Keratinocyte (primary cell): Measurements from ENCODE around the gene ZNF407. TPM values are rescaled to one million over a fixed set of nuclear protein-coding genes. Genes with fewer than 3 reads are reported as not detected.

Experiments used
- DNase-seq: peaks from one replicate; pipeline ENCODE4 v3.0.0-alpha.2; 2011; ENCODE audit warnings: low read depth, missing footprints, low spot score
- FAIRE-seq: peaks from 2 replicates; lab custom pipeline; 2011; peaks lifted over from hg19 to GRCh38; lab: Jason Lieb, UNC
- H2AFZ ChIP-seq: 2 replicates; pipeline ENCODE4 v1.6.0; 2012; ENCODE audit warnings: low read length, control low read depth, inconsistent platforms; ENCODE audit not compliant: control insufficient read depth
- H3K27ac ChIP-seq: 2 replicates; pipeline ENCODE4 v1.5.1; 2011; ENCODE audit warnings: low read length; ENCODE audit not compliant: control insufficient read depth, insufficient read depth
- H3K27me3 ChIP-seq: 3 replicates; pipeline ENCODE4 v1.6.0; 2011; ENCODE audit warnings: low read length; ENCODE audit not compliant: control insufficient read depth, insufficient read depth; ENCODE audit errors: extremely low read depth
- H3K36me3 ChIP-seq, 2 experiments: 2 replicates in 1 of 2; 3 replicates in 1 of 2; pipeline ENCODE4 v1.5.1; 2011; ENCODE audit warnings: low read length in 2 of 2, mild to moderate bottlenecking in 1 of 2; ENCODE audit not compliant: control insufficient read depth in 2 of 2, insufficient read depth in 2 of 2; ENCODE audit errors: extremely low read depth in 1 of 2
- H3K4me1 ChIP-seq: 3 replicates; pipeline ENCODE4 v1.5.1; 2011; ENCODE audit warnings: low read length; ENCODE audit not compliant: control insufficient read depth, insufficient read depth; ENCODE audit errors: extremely low read depth
- H3K4me2 ChIP-seq: 3 replicates; pipeline ENCODE4 v1.6.0; 2011; ENCODE audit warnings: low read depth, low read length; ENCODE audit not compliant: control insufficient read depth, insufficient read depth; ENCODE audit errors: extremely low read depth
- H3K4me3 ChIP-seq, 3 experiments: fragments of 200-600 bp in 1 of 3; sonication (generic) in 1 of 3; 2 replicates in 2 of 3; 3 replicates in 1 of 3; pipeline ENCODE4 v1.5.1; 2011 to 2016; ENCODE audit warnings: low read length in 3 of 3, mild to moderate bottlenecking in 3 of 3, control low read depth in 2 of 3, inconsistent platforms in 1 of 3, low read depth in 1 of 3, mixed read lengths in 1 of 3, mixed run types in 1 of 3, moderate library complexity in 1 of 3; ENCODE audit not compliant: control insufficient read depth in 2 of 3, insufficient read depth in 2 of 3; ENCODE audit errors: extremely low read depth in 1 of 3
- H3K79me2 ChIP-seq: 2 replicates; pipeline ENCODE4 v1.6.0; 2012; ENCODE audit warnings: low read length; ENCODE audit not compliant: control insufficient read depth, insufficient read depth
- H3K9ac ChIP-seq: 3 replicates; pipeline ENCODE4 v1.6.0; 2011; ENCODE audit warnings: low read length; ENCODE audit not compliant: control insufficient read depth, insufficient read depth; ENCODE audit errors: extremely low read depth
- H3K9me1 ChIP-seq: 3 replicates; pipeline ENCODE4 v1.6.0; 2011; ENCODE audit warnings: low read length; ENCODE audit not compliant: control insufficient read depth, insufficient read depth; ENCODE audit errors: extremely low read depth
- H3K9me3 ChIP-seq: 2 replicates; pipeline ENCODE4 v1.5.1; 2012; ENCODE audit warnings: low read depth, low read length; ENCODE audit not compliant: control insufficient read depth
- H4K20me1 ChIP-seq: 3 replicates; pipeline ENCODE4 v1.6.0; 2011; ENCODE audit warnings: low read length; ENCODE audit not compliant: control insufficient read depth, insufficient read depth; ENCODE audit errors: extremely low read depth
- EZH2 ChIP-seq: IDR thresholded peaks from one replicate; pipeline ENCODE4 v1.6.1; 2012; ENCODE audit warnings: inconsistent platforms, mild to moderate bottlenecking, low read length, moderate library complexity
- dilution Hi-C: fragments of 300-500 bp; cut with MboI; formaldehyde crosslinking; loops from one replicate; pipeline ENCODE4 v1.7.0; 2020; ENCODE audit warnings: low sequenced_read_pairs; ENCODE audit not compliant: extremely low pct_ligation_motif_present
- polyA plus RNA-seq, 5 experiments: library from polyadenylated mRNA; depleted of rRNA in 3 of 5; stranded (reverse) in 3 of 5; stranded (forward) in 1 of 5; unstranded in 1 of 5; fragments of >200 nt; gene quantifications; 1 replicate in 1 of 5; 2 replicates in 3 of 5; 3 replicates in 1 of 5; pipeline versions ENCODE4 v1.2.1 to v1.2.3, GENCODE V29; 2011 to 2012; ENCODE audit warnings: missing spikeins in 2 of 5, low read depth in 1 of 5, low replicate concordance in 1 of 5
- TF ChIP-seq, protein P1 (sequence below), 3 experiments: IDR thresholded peaks in 1 of 3; conservative IDR thresholded peaks in 1 of 3; optimal IDR thresholded peaks in 1 of 3; 2 replicates in 2 of 3; 3 replicates in 1 of 3; pipeline versions ENCODE3 to v1.5.1; 2011; ENCODE audit warnings: low read length in 3 of 3, mild to moderate bottlenecking in 3 of 3, moderate library complexity in 2 of 3, control low read depth in 1 of 3, inconsistent platforms in 1 of 3; ENCODE audit not compliant: insufficient read depth in 2 of 3; ENCODE audit errors: extremely low read depth in 1 of 3

Gene ZNF407
- polyA plus RNA-seq, 1 donor (not counting 4 experiments of a cell fraction or from before 2014, with no cell fraction given) = 3.8 TPM

DNA sequence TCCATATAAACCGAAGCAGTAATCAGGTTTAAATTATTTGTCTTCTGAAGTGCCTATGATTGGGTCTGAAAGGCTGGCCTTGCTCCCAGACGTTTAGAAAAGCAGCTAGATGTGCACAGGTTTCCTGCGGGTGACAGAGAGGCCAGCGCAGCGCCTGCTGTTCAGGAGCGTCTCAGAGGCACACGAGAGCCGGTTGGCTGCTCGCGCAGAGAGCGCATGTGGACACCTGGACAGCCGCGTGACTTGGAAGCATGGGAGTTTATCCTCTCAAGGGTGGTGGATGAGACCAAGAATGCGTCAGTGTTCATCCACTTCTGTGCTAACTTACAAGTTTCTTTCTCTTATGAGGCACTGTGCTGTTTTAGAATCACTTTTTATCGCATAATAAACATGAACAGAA, 307.6 kb downstream of the ZNF407 start:
- no peak overlapping the region for H3K27ac ChIP-seq
- H3K4me1 ChIP-seq = no peaks in the 10 kb centered on the region
- no peaks in the 10 kb centered on the region for H4K20me1 ChIP-seq
- dilution Hi-C loops = no loop called here
- H3K9me1 ChIP-seq = no peaks in the 10 kb centered on the region
- no peak overlapping the region for H2AFZ ChIP-seq
- no peak for TF ChIP-seq EZH2
- TF ChIP-seq, protein P1, sequence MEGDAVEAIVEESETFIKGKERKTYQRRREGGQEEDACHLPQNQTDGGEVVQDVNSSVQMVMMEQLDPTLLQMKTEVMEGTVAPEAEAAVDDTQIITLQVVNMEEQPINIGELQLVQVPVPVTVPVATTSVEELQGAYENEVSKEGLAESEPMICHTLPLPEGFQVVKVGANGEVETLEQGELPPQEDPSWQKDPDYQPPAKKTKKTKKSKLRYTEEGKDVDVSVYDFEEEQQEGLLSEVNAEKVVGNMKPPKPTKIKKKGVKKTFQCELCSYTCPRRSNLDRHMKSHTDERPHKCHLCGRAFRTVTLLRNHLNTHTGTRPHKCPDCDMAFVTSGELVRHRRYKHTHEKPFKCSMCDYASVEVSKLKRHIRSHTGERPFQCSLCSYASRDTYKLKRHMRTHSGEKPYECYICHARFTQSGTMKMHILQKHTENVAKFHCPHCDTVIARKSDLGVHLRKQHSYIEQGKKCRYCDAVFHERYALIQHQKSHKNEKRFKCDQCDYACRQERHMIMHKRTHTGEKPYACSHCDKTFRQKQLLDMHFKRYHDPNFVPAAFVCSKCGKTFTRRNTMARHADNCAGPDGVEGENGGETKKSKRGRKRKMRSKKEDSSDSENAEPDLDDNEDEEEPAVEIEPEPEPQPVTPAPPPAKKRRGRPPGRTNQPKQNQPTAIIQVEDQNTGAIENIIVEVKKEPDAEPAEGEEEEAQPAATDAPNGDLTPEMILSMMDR (optimal IDR thresholded peaks at IDR 0.05 in 1 of 3, IDR thresholded peaks at IDR 0.05 in 1 of 3, conservative IDR thresholded peaks at IDR 0.05 in 1 of 3; ENCODE audit: extremely low read depth in 1 of 3, insufficient read depth in 2 of 3, low read length in 3 of 3) = no peak
- H3K9me3 ChIP-seq = no peaks in the 10 kb centered on the region
- H3K79me2 ChIP-seq = no peaks in the 10 kb centered on the region
- no peaks in the 10 kb centered on the region for H3K36me3 ChIP-seq
- FAIRE-seq (no peak), DNase-seq (no peak)
- no peak overlapping the region for H3K4me3 ChIP-seq
- no peaks in the 10 kb centered on the region for H3K27me3 ChIP-seq
- no peak overlapping the region for H3K4me2 ChIP-seq
- no peak overlapping the region for H3K9ac ChIP-seq

- no peak overlapping the region for H3K4me2 ChIP-seq
Observed at GRCh38 chr18:74906184-74906583, 308.5 kb downstream of the ZNF407 start.

More at GRCh38 chr18:74906184-74906583, 308.5 kb downstream of the ZNF407 start:
- H3K4me3 ChIP-seq = no peak overlapping the region
- no peaks in the 10 kb centered on the region for H4K20me1 ChIP-seq
- no peaks in the 10 kb centered on the region for H3K79me2 ChIP-seq
- H3K27me3 ChIP-seq = no peaks in the 10 kb centered on the region
- FAIRE-seq (no peak), DNase-seq (no peak)
- no peaks in the 10 kb centered on the region for H3K9me1 ChIP-seq
- H3K27ac ChIP-seq = no peak overlapping the region
- dilution Hi-C loops = no loop called here
- no peak overlapping the region for H3K9ac ChIP-seq
- H3K36me3 ChIP-seq = no peaks in the 10 kb centered on the region
- no peaks in the 10 kb centered on the region for H3K4me1 ChIP-seq
- TF ChIP-seq EZH2 = no peak
- TF ChIP-seq, protein P1 (optimal IDR thresholded peaks at IDR 0.05 in 1 of 3, IDR thresholded peaks at IDR 0.05 in 1 of 3, conservative IDR thresholded peaks at IDR 0.05 in 1 of 3; ENCODE audit: extremely low read depth in 1 of 3, insufficient read depth in 2 of 3, low read length in 3 of 3) = no peak
- no peak overlapping the region for H2AFZ ChIP-seq
- no peaks in the 10 kb centered on the region for H3K9me3 ChIP-seq
